HEK293 (cell line): ENCODE data around the gene WDR70.

Source experiments
- CTCF ChIA-PET: fragments of 350-600 bp; formaldehyde crosslinking; extraction: SDS; loops from one replicate; lab custom pipeline; 2021; ENCODE audit warnings: antibody characterized with exemption; lab: Yijun Ruan, JAX
- POLR2A ChIA-PET: fragments of 300-600 bp; formaldehyde crosslinking; extraction: SDS; loops from one replicate; lab custom pipeline; 2020; ENCODE audit warnings: antibody characterized with exemption, inconsistent platforms; lab: Yijun Ruan, JAX
- H3K27ac ChIP-seq: fragments of 200-500 bp; sonication (Bioruptor generic); 2 replicates; pipeline ENCODE4 v1.5.1; 2014; ENCODE audit warnings: low read depth, low read length, control low read depth, inconsistent platforms; ENCODE audit errors: extremely low read depth
- H3K36me3 ChIP-seq, 2 experiments: fragments of 200-500 bp in 1 of 2; sonication (Bioruptor generic) in 1 of 2; 1 replicate in 1 of 2; 2 replicates in 1 of 2; pipeline ENCODE4 v1.5.1; 2014 to 2017; ENCODE audit warnings: inconsistent platforms in 2 of 2, low read length in 2 of 2; ENCODE audit not compliant: control insufficient read depth in 2 of 2, insufficient read depth in 1 of 2
- H3K4me1 ChIP-seq: fragments of 200-500 bp; sonication (Bioruptor generic); 2 replicates; pipeline ENCODE4 v1.5.1; 2014; ENCODE audit warnings: mild to moderate bottlenecking, low read length, inconsistent platforms; ENCODE audit not compliant: control insufficient read depth, insufficient read depth
- H3K4me3 ChIP-seq: 2 replicates; pipeline ENCODE4 v1.5.1; 2011; ENCODE audit warnings: low read depth, mild to moderate bottlenecking, control low read depth, low read length, moderate library complexity
- H3K9me3 ChIP-seq: fragments of 200-500 bp; sonication (Bioruptor generic); 2 replicates; pipeline ENCODE4 v1.5.1; 2014; ENCODE audit warnings: low read depth, low read length, inconsistent platforms; ENCODE audit not compliant: control insufficient read depth, insufficient read depth
- CTCF ChIP-seq: fragments of 450-650 bp; formaldehyde crosslinking; IDR thresholded peaks from 2 replicates; pipeline ENCODE4 v1.5.1; 2016; ENCODE audit warnings: missing biosample characterization, missing genetic modification characterization
- FEZF1 ChIP-seq: fragments of 450-650 bp; formaldehyde crosslinking; IDR thresholded peaks from 2 replicates; pipeline ENCODE4 v1.5.1; 2016; ENCODE audit warnings: missing biosample characterization, missing genetic modification characterization
- KLF10 ChIP-seq: fragments of 450-650 bp; IDR thresholded peaks from 2 replicates; pipeline ENCODE4 v1.5.1; 2018; ENCODE audit warnings: missing biosample characterization, mild to moderate bottlenecking, missing genetic modification characterization
- SCRT1 ChIP-seq: fragments of 450-650 bp; formaldehyde crosslinking; IDR thresholded peaks from 2 replicates; pipeline ENCODE4 v1.5.1; 2016; ENCODE audit warnings: missing biosample characterization, missing genetic modification characterization, borderline replicate concordance
- ZBTB49 ChIP-seq: fragments of 450-650 bp; formaldehyde crosslinking; IDR thresholded peaks from 2 replicates; pipeline ENCODE4 v1.5.1; 2016; ENCODE audit warnings: missing biosample characterization, missing genetic modification characterization, low read depth
- ZNF10 ChIP-seq: fragments of 450-650 bp; formaldehyde crosslinking; IDR thresholded peaks from 2 replicates; pipeline ENCODE4 v1.5.1; 2017; ENCODE audit warnings: missing biosample characterization, missing genetic modification characterization
- ZNF19 ChIP-seq: fragments of 450-650 bp; formaldehyde crosslinking; IDR thresholded peaks from 2 replicates; pipeline ENCODE4; 2016; ENCODE audit warnings: missing biosample characterization, missing genetic modification characterization, low read depth
- ZNF221 ChIP-seq: fragments of 450-650 bp; formaldehyde crosslinking; IDR thresholded peaks from 2 replicates; pipeline ENCODE4 v1.5.1; 2017; ENCODE audit warnings: missing biosample characterization, missing genetic modification characterization, borderline replicate concordance
- ZNF223 ChIP-seq: fragments of 450-650 bp; formaldehyde crosslinking; IDR thresholded peaks from 2 replicates; pipeline ENCODE4 v1.5.1; 2016; ENCODE audit warnings: missing biosample characterization, missing genetic modification characterization
- ZNF239 ChIP-seq: fragments of 450-650 bp; formaldehyde crosslinking; IDR thresholded peaks from 2 replicates; pipeline ENCODE4 v1.5.1; 2016; ENCODE audit warnings: missing biosample characterization, missing genetic modification characterization
- ZNF280C ChIP-seq: fragments of 450-650 bp; formaldehyde crosslinking; IDR thresholded peaks from 2 replicates; pipeline ENCODE4 v1.5.1; 2016; ENCODE audit warnings: missing biosample characterization, missing genetic modification characterization
- ZNF404 ChIP-seq: fragments of 450-650 bp; formaldehyde crosslinking; IDR thresholded peaks from 2 replicates; pipeline ENCODE4 v1.5.1; 2017; ENCODE audit warnings: missing biosample characterization, missing genetic modification characterization
- ZNF423 ChIP-seq: fragments of 450-650 bp; formaldehyde crosslinking; IDR thresholded peaks from 2 replicates; pipeline ENCODE4 v1.5.1; 2016; ENCODE audit warnings: missing biosample characterization, missing genetic modification characterization
- ZNF513 ChIP-seq: fragments of 450-650 bp; IDR thresholded peaks from 2 replicates; pipeline ENCODE4 v1.5.1; 2018; ENCODE audit warnings: missing biosample characterization, missing genetic modification characterization
- ZNF521 ChIP-seq: fragments of 450-650 bp; formaldehyde crosslinking; IDR thresholded peaks from 2 replicates; pipeline ENCODE4 v1.5.1; 2017; ENCODE audit warnings: missing biosample characterization, mild to moderate bottlenecking, missing genetic modification characterization
- ZNF549 ChIP-seq: fragments of 450-650 bp; IDR thresholded peaks from 2 replicates; pipeline ENCODE4 v1.5.1; 2018; ENCODE audit warnings: missing biosample characterization, missing genetic modification characterization, mild to moderate bottlenecking, inconsistent platforms, moderate library complexity
- ZNF610 ChIP-seq: fragments of 450-650 bp; formaldehyde crosslinking; IDR thresholded peaks from 2 replicates; pipeline ENCODE4 v1.5.1; 2016; ENCODE audit warnings: missing biosample characterization, missing genetic modification characterization, borderline replicate concordance
- ZNF677 ChIP-seq: fragments of 450-650 bp; IDR thresholded peaks from 2 replicates; pipeline ENCODE4 v1.5.0; 2018; ENCODE audit warnings: missing biosample characterization, mild to moderate bottlenecking, missing genetic modification characterization, moderate library complexity

The WDR70 gene

GRCh38 chr5:37604290-37604689 is 225.2 kb downstream of the WDR70 start:
- H3K9me3 ChIP-seq: peaks cover 6% of the 10 kb centered on the region
- no peaks in the 10 kb centered on the region for H3K4me1 ChIP-seq
- ChIA-PET CTCF (interaction anchor here (0.6 to 0.7 kb wide), 2 partner anchors 46 to 812 kb away, joined by 3 read pairs; no protein-coding TSS in a partner anchor), POLR2A (no interaction called here)
- no peak overlapping the region for H3K4me3 ChIP-seq
- H3K36me3 ChIP-seq: no peaks in the 10 kb centered on the region
- TF ChIP-seq ZNF223 (tag by site-specific recombination) (no peak), ZNF513 (no peak), ZNF521 (tag by site-specific recombination) (no peak), ZNF610 (tag by site-specific recombination) (no peak), FEZF1 (tag by site-specific recombination) (no peak), ZNF239 (tag by site-specific recombination) (no peak), ZNF677 (tag by site-specific recombination) (no peak), ZNF280C (tag by site-specific recombination) (no peak), CTCF (tag by site-specific recombination) (no peak), ZNF404 (tag by site-specific recombination) (no peak)
- H3K27ac ChIP-seq: no peak overlapping the region

GRCh38 chr5:37606148-37606547 is 227.0 kb downstream of the WDR70 start:
- ChIA-PET POLR2A (no interaction called here), CTCF (interaction anchor here (0.7 to 1.5 kb wide), 3 partner anchors 12 to 193 kb away, joined by 3 to 5 read pairs (median 3); no protein-coding TSS in a partner anchor)
- Histone ChIP-seq H3K4me3 (no peak overlapping the region), H3K4me1 (no peaks in the 10 kb centered on the region), H3K27ac (no peak overlapping the region), H3K9me3 (peaks cover 3% of the 10 kb centered on the region; the same call in 1 of the 2 replicates), H3K36me3 (no peaks in the 10 kb centered on the region)
- TF ChIP-seq KLF10 (no peak), ZBTB49 (tag by site-specific recombination) (no peak), ZNF423 (tag by site-specific recombination) (no peak), SCRT1 (tag by site-specific recombination) (no peak), ZNF10 (tag by site-specific recombination) (no peak), ZNF221 (tag by site-specific recombination) (no peak), ZNF549 (tag by site-specific recombination) (no peak), ZNF19 (tag by site-specific recombination) (no peak)
